ENCODE measurements around the gene GDI2.

- no peak for TF ChIP-seq CTCF (conservative IDR thresholded peaks at IDR 0.05; ENCODE audit: low read length)
- no peak for TF ChIP-seq EZH2phosphoT487 (IDR thresholded peaks at IDR 0.05; ENCODE audit: borderline replicate concordance, low read depth, low read length)
Observed at GRCh38 chr10:5813341-5814109, at the start of gene GDI2.

Measured in OCI-LY7 (cell line).